ENCODE results near the gene MST1.
"Not testable (repeated sequence)": the region's sequence is repeated elsewhere in the genome, so short reads cannot be mapped to it uniquely, and the experiment has no call there.

Gene MST1

DNA sequence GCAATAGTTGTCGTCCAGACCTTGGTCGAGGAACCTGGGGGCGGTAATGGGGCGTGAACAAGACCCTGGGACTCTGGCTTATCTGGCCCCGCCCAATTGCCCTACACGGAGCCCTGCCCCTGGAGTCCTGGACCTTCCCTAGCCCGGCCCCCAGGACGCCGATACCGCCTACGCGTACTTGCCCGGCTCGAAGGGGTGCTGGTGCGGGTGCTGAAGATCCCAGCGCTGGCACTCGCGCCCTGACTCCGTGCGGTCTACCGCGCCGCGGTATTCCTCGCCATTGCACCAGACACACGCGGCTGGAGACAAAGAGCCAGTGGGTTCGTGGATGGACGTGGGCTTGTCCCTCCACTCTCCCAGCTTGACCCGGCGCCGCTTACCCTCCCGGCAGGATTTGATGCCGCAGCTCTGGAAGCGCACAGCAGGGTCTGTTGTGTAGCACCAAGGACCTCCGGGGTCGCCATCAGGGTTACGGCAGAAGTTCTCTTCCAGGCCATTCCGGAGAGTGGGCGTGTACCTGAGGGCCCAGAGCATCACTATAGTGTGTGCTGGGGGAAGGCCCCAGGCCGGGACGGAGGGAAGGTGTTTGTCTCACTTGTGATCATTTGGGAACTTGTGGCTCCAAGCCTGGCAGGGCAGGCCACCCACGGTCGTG, 2.4 kb downstream of the MST1 start:
- DNase-seq (ENCODE audit: low read depth, low spot score); CTCF ChIA-PET; POLR2A ChIA-PET: not testable (repeated sequence)
- H3K4me3 ChIP-seq (ENCODE audit: low read depth, low read length) = peak overlapping the region; percentile 30

DNA sequence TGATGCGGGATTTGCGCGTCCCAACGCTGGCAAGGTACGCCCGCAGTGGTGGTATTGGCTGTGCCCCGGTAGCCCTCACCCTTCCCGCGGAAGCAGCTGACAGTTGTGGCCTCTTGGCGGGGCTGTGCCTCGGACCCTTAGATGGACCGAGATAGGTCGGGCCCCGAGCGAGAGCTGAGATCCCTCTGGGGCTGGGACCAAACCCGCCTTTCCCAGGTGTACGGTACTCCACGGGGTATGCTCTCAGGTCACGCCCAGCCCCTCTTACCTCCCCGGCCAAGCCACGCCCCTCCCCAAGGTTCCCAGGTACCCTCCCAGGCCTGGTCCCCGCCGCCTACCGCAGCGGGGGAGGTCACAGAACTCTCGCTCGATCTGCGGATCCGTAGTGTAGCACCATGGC, 2.9 kb downstream of the MST1 start:
- CTCF ChIA-PET, POLR2A ChIA-PET: not testable (repeated sequence)
- H3K4me3 ChIP-seq (ENCODE audit: low read depth, low read length) = peak overlapping the region; percentile 27

DNA sequence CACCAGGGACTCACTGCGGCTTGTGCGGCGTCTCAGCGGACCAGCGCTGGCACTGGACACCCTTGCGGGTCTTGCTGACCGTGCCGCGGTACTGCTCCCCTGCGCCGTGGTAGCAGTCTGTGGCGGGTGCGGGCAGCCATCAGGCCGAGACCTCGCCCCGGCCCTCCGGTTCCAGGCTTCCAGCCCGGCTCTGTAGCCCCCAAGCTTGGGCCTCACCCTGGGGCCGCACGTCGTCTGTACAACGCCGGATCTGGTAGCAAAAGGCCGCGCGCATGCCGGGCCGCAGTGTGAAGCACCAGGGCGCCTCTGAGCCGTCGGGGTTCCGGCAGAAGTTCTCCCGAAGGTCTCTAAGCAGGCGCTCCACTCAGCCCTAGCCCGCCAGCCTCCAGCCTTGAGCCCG, 3.4 kb downstream of the MST1 start:
- CTCF ChIA-PET; H3K4me3 ChIP-seq (ENCODE audit: low read depth, low read length); DNase-seq (ENCODE audit: low read depth, low spot score); POLR2A ChIA-PET: not testable (repeated sequence)

More for the DNA sequence above, 2.9 kb downstream of the MST1 start:
- not testable (repeated sequence) for DNase-seq (ENCODE audit: low read depth, low spot score)

DNA sequence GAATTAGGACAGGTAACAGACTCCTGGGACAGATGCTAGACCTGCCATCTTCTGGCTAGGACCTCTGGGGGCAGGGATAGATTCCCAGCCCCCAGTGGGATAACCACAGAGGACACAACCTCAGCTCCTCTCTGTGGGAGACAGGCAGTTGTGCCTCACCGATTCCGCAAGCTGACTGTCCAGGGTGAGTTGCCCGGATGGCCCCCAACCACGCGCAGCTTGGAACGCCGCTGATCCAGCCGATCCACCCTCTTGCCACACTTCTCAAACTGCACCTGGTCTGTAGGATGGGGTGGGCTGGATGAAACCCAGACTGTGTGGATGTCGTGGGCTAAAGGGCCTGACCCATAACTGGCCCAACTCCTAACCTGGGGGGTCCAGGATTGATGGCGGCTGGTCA, 4.2 kb downstream of the MST1 start:
- CTCF ChIA-PET; POLR2A ChIA-PET; H3K4me3 ChIP-seq (ENCODE audit: low read depth, low read length): not testable (repeated sequence)

GRCh38 chr3:49684453-49684852, 4.8 kb downstream of the MST1 start:
- CTCF ChIA-PET; DNase-seq (ENCODE audit: low read depth, low spot score); POLR2A ChIA-PET; H3K4me3 ChIP-seq (ENCODE audit: low read depth, low read length): not testable (repeated sequence)

More for the DNA sequence above, 4.2 kb downstream of the MST1 start:
- DNase-seq (ENCODE audit: low read depth, low spot score) = not testable (repeated sequence)

DNA sequence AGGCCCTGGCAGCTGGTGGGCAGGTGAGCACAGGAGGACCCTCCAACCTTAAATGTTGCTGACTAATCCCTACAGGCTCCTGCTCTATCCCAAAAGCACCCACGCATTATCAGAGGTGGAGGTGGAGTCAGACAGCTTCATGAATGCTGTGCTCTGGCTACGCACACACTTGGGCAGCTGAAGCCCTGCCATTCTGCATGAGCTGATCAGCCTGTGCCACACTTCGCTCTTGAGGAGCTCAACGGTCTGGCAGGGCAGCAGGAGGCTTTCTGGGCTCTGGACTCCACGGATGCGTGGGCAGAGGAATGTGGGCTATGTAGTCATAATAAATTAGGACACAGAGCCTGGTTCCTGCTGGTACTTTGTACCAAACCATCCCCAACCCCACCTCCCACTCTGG, 6.1 kb downstream of the MST1 start:
- ChIA-PET POLR2A (interaction anchor here (0.6 kb wide), 1 partner anchor 124 kb away, joined by 3 read pairs; no protein-coding TSS in a partner anchor), CTCF (interaction anchor here (1.0 to 1.2 kb wide), 2 partner anchors 143 to 145 kb away, joined by 3 to 4 read pairs; no protein-coding TSS in a partner anchor)
- no peak for TF ChIP-seq CTCF (IDR thresholded peaks at IDR 0.05; ENCODE audit: insufficient read depth, low read length, missing control alignments)
- no peak overlapping the region for H3K4me3 ChIP-seq (ENCODE audit: low read depth, low read length)
- DNase-seq (ENCODE audit: low read depth, low spot score) = no peak

DNA sequence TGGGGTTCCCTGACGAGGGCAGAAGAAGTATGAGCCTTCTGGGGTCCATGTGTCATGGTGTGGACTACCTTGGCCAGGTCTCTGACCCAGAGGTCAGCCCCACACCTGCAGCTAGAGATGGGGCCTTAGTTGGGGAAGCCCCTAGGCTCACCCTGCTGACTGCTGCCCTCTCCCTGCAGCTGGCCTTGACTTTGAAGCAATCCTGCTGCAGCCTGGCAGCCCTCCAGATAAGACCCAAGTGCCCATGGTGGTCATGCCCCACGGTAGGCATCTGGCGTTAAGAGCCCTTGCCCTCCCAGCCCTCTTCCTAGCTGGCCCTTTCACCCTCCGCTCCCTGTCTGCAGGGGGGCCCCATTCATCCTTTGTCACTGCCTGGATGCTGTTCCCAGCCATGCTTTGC, 7.7 kb downstream of the MST1 start:
- DNase-seq (ENCODE audit: low read depth, low spot score) = no peak
- POLR2A ChIA-PET = no interaction called here
- H3K4me3 ChIP-seq (ENCODE audit: low read depth, low read length) = no peak overlapping the region
- CTCF ChIA-PET = interaction anchor here (2.2 kb wide), 1 partner anchor 10 kb away, joined by 6 read pairs; no protein-coding TSS in a partner anchor
- no peak for TF ChIP-seq CTCF (IDR thresholded peaks at IDR 0.05; ENCODE audit: insufficient read depth, low read length, missing control alignments)

DNA sequence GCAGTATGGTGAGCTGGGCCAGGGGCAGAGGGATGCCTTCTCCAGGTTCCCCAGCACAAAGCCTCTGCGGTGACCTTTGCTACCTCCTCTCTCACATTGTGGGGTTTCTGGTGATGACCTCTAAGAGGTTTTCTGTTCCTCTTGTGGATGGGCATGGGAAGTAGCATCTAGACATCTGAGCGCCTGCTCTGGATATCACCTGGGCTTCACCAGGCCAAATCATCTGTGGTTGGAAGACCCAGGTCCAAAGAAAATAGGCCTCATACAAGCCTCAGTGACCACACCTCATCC, 8.1 kb downstream of the MST1 start:
- H3K4me3 ChIP-seq (ENCODE audit: low read depth, low read length) = no peak overlapping the region
- POLR2A ChIA-PET = no interaction called here
- CTCF ChIA-PET = interaction anchor here (2.2 kb wide), 1 partner anchor 9 kb away, joined by 6 read pairs; no protein-coding TSS in a partner anchor
- no peak for TF ChIP-seq CTCF (IDR thresholded peaks at IDR 0.05; ENCODE audit: insufficient read depth, low read length, missing control alignments)
- no peak for DNase-seq (ENCODE audit: low read depth, low spot score)

GRCh38 chr3:49680493-49681231, 8.6 kb downstream of the MST1 start:
- POLR2A ChIA-PET = no interaction called here
- TF ChIP-seq CTCF (IDR thresholded peaks at IDR 0.05; ENCODE audit: insufficient read depth, low read length, missing control alignments) = no peak
- no peak overlapping the region for H3K4me3 ChIP-seq (ENCODE audit: low read depth, low read length)
- no peak for DNase-seq (ENCODE audit: low read depth, low spot score)
- CTCF ChIA-PET = interaction anchor here (2.2 to 4.4 kb wide), 2 partner anchors 9 to 141 kb away, joined by 6 to 31 read pairs; no protein-coding TSS in a partner anchor

Measured in AG04449 (cell line).